GM18867 (cell line): ENCODE results near the gene GP9.

Source experiments
- ATAC-seq: cut with Tn5 transposase; IDR thresholded peaks from one replicate; pipeline ENCODE4 v1.9.1; 2021; ENCODE audit warnings: mild to moderate bottlenecking, moderate library complexity; ENCODE audit not compliant: unreplicated experiment

The GP9 gene

GRCh38 chr3:129027544-129027880 lies 33.1 kb upstream of the GP9 start:
- ATAC-seq, result no peak

DNA sequence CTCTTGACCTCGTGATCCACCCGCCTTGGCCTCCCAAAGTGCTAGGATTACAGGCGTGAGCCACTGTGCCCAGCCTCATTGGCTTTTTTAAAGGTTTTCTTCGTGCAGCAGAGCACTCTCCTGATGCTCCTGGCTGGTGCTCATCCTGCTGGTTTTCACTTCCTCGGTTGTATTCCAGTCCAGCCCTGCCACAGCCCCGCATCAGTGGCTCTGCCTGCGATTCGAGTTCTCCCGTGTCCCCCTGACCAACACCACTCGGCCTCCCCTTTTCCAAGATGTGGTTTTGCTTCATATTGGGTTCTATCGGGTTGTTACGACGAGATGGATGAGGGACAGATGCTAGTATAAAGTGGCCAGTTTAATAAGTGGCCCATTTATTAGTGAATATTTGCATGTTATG lies 31.7 kb upstream of the GP9 start:
- no peak for ATAC-seq

DNA sequence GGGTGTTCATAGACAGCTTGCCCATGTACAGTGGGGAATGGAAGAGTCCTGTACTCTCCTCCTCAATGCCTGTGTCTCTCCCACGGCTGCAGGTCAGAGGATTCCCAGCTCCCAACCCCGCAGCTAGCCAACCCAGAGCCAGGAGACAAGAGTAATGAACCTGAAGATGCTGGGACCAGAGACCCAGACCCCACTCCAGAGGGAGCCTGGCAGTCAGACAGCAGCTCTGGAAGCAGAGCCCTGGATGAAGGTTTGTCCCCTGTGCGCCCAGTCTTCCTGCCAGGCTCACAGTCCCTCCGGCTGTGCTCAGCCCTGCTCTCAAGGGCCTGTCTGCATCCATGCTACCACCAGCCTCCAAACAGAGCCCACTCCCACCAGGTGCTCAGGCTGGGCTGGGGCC lies 30.0 kb upstream of the GP9 start:
- no peak for ATAC-seq

GRCh38 chr3:129031476-129032215 lies 28.9 kb upstream of the GP9 start:
- no peak for ATAC-seq

- ATAC-seq, result no peak
Observed at GRCh38 chr3:129032716-129033115, 27.9 kb upstream of the GP9 start.

GRCh38 chr3:129033151-129033550 lies 27.4 kb upstream of the GP9 start:
- ATAC-seq, result no peak

- no peak for ATAC-seq
Observed at GRCh38 chr3:129033633-129034321, 26.8 kb upstream of the GP9 start.

DNA sequence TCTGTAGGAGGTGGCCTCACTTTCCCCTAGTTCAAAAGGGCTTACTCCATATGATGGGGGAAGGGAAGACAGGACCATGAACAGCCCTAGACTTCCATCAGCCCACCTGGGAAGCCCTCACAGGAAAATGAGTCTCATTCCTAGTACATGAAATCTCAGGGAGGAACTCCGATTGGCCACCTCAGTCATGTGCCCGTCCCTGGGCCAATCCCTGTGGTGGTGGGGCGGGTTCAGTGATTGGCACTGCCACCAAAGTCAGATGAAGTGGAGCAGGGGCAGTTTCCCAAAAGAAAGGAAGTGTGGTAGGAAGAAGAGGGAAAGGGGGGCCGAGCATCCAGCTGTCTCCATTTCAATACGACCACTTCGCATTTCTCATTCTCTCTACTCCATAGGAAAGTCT lies 25.9 kb upstream of the GP9 start:
- no peak for ATAC-seq

DNA sequence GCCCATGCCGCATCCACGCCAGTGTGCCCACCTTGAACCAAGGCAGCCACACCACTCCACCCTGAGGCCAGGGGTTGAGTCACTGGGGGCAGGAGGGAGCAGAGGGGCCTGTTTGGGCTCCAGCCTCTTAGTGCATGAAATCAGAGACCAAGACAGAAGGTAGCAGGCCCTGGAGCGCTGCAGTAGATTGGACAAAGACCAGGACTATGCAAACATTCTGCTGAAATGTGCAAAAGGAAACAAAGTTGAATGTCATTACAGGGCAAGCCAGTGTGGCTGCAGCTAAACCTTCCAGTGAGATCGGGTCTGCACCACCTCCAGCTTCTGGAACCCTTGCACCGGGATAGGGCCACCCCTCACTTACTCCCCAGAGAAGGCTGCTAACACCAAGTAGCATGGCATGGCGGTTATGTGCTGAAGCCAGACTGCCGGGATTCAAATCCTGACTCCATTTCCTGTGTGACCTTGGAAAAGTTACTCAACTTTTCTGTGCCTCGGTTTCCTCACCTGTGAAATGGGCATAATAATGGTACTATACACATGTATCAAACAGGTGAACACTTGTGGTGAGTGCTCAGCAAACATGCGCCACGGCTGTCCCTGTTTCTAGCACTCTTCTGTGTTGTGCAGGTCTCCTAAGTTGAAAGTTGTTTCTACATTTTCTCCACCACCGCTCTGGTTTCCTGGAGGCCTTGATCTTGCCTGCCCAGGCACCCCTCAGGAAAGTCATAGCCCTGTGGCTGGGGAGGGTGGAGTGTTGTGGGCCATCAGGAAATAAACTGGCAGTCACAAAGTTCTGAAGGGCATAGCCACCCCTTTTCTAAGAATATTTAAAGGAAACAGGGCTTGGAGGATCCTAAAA lies 25.0 kb upstream of the GP9 start:
- ATAC-seq, result no peak

DNA sequence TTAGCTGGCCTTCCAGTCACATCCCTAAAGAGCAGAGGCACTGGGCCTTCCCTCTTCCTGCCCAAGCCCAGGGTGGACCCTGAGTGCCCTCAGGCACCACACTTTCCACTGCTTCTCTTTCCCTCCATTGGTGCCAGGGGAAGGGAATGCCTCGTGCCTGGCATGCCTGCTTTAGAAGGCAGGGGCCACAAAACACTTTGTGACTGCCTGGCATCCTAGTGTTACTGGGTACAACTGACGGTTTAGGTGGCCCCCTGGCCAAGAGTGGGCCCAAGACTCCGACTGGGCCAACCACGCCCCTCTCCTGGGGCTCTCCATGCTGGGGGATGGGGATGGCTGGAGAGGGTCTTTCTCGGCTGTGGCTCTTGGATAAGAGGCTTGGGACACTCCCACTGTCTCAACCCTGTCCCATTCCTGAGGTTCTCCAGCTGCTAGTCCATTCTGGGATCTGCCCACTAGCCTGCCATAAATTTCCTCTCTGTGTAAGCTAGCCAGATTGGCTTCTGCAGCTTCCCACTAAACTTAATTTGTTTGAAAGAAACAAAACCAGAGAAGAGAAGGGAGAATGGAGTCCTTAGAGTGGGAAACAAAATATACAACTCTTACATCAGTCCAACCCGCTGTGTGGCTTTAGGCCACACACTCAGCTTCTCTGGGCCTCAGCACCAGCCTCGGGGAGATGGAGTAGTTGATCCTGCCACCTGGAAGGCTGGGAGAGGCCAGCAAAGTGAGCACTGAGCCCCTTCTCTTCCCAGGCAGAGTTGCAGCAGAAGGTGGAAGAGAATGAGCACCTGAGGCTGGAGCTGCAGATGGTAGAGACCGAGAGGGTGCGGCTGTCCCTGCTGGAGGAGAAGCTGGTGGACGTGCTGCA lies 24.1 kb upstream of the GP9 start:
- ATAC-seq, result no peak

DNA sequence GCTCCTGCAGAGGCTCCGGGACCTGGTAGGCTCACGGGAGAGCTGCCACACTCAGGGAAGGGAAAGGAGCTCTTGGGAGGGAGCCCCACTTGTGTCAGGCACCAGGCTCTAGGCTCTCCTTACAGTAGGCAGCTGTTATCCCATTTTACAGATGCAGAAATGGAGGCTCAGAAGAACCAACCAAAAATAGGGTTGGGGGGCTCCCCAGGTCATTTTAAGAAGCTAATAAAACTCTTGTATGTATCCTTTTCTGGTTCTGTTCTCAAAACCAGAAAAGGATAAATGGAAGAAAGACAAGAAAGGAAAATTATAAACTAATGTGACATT lies 23.5 kb upstream of the GP9 start:
- ATAC-seq, result no peak

DNA sequence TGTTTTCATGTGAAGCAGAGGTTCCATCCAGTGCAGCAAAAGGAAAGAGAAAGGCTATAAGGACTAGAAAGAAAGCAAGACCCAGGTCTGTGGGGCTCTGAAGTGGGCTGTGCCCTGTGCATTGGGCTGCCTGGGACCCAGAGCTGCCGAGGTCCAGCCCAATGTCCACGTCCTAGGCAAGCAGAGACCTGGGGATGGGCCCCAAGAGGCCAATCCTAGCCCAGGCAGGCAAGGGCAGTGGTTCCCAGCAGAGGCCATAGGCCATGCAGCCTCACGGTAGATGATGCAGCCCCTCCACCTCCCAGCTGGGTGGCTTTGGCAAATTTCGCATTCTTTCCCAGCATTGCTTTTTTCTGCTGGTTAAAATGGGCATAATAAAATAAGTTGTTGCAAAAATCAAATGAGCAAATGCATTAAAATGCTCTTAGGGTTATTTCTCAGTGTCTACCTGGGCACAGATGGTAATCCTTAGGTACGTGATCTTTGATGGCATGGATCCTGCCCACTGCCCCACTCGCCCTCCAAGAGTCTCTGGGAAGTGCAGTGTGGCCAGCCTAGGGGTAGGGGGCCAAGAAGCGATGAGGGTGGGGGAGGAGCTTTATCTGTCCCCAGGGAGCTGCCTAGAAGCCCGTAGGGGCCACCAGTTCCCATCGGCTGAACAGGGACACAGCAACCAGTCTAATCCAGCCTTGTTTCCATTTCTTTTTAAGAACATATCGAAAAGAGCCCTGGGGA lies 22.3 kb upstream of the GP9 start:
- no peak for ATAC-seq

DNA sequence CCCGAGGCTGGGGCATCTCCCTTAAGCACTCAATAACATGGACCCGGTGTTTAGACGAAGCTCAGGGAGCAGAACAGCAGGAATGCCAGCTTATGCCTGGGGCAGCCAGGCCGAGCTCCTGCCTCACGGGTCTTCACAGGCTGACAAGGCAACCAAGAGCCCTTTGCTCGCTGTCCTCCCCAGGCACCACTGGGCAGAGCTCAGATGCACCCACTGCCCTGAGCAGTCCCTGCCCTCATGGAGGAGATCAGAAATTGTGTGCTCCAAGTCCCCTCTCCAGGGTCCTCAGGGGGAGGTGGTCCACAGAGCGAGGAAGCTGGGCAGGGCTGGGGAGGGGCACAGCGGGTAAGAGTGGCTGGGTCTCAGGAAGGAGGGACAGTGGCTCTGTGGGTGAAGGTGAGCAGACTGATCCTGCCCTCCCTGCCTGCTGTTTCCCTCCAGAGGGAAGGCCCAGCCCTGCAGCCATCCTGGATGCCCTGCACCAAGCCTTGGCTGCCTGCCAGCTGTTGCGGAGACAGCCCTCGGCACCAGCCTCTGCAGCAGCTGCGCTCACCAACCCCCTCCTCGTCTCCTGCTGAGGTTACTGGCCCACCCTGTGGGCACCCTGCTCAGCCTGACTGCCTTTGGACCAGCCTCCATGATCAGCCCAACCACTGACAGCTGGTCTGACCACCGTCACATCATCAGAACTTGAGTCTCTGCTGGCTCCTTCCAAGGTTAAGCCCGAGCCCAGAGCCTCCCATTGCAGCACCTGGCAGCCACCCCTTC lies 21.1 kb upstream of the GP9 start:
- ATAC-seq, result no peak

GRCh38 chr3:129040039-129040336 lies 20.6 kb upstream of the GP9 start:
- no peak for ATAC-seq

- no peak for ATAC-seq
Observed at GRCh38 chr3:129040579-129041300, 19.8 kb upstream of the GP9 start.

DNA sequence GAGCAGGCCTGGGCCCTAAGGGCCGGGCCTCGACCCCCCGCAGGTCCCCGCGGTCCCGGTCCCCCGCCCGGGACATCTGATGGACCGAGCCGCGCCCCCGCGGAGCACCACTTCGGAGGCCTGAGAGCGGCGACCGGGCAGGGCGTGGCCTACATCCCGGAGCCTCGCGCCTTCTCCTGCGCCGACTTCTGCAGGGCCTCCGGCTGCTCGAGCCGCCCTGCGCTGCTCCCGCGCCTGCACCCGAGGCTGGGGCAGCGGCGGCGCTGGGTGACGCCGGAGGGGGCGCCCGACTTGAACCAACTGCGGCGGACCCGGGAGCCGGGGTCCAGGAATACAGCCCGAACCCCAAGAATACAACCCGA lies 14.9 kb upstream of the GP9 start:
- no peak for ATAC-seq

GRCh38 chr3:129046037-129046731 lies 14.4 kb upstream of the GP9 start:
- ATAC-seq, result no peak

GRCh38 chr3:129046732-129047552 lies 13.6 kb upstream of the GP9 start:
- ATAC-seq, result no peak
